GM12872 (cell line): ENCODE data around the gene LGMN.

Experiments
- CTCF ChIP-seq: IDR thresholded peaks from 3 replicates; pipeline ENCODE4 v1.5.1; 2011; ENCODE audit warnings: low read depth, mild to moderate bottlenecking, low read length, moderate library complexity; ENCODE audit not compliant: insufficient read depth

Gene LGMN

GRCh38 chr14:92704821-92705220 is 43.6 kb downstream of the LGMN start:
- no peak for TF ChIP-seq CTCF

GRCh38 chr14:92704036-92704804 is 44.2 kb downstream of the LGMN start:
- no peak for TF ChIP-seq CTCF

- TF ChIP-seq CTCF, result no peak
Observed at GRCh38 chr14:92703516-92703915, 44.9 kb downstream of the LGMN start.

- no peak for TF ChIP-seq CTCF
Observed at GRCh38 chr14:92702441-92702918, 45.9 kb downstream of the LGMN start.

- no peak for TF ChIP-seq CTCF
Observed at GRCh38 chr14:92701826-92702225, 46.6 kb downstream of the LGMN start.

GRCh38 chr14:92698393-92698792 is 50.0 kb downstream of the LGMN start:
- TF ChIP-seq CTCF, result no peak

GRCh38 chr14:92696366-92696765 is 52.1 kb downstream of the LGMN start:
- TF ChIP-seq CTCF, result no peak

- TF ChIP-seq CTCF, result no peak
Observed at GRCh38 chr14:92695562-92695961, 52.9 kb downstream of the LGMN start.
